ENCODE data around the gene INSYN2A. TPM values are rescaled to one million over a fixed set of nuclear protein-coding genes. Genes with fewer than 3 reads are reported as not detected.

Gene INSYN2A
- total and polyA plus RNA-seq, 2 donors (not counting 3 experiments of a cell fraction or from before 2014, with no cell fraction given): 0.04 to 0.07 TPM

GRCh38 chr10:127189226-127189625 is 7.2 kb downstream of the INSYN2A start:
- no peaks in the 10 kb centered on the region for H3K36me3 ChIP-seq (ENCODE audit: control insufficient read depth in 2 of 2, extremely low read depth in 1 of 2, insufficient read depth in 2 of 2, low read length in 2 of 2)
- CTCF ChIA-PET: no interaction called here

More at GRCh38 chr10:127189226-127189625, 7.2 kb downstream of the INSYN2A start:
- FAIRE-seq (no peak), DNase-seq (ENCODE audit: low read depth, low spot score) (no peak)
- Histone ChIP-seq H3K9ac (replicated peaks; ENCODE audit: extremely low read depth, insufficient read depth, low read length) (no peak overlapping the region), H4K20me1 (replicated peaks; ENCODE audit: control insufficient read depth, extremely low read depth, insufficient read depth, low read length) (peaks cover 2% of the 10 kb centered on the region), H3K9me1 (replicated peaks; ENCODE audit: control insufficient read depth, extremely low read depth, insufficient read depth, low read length) (no peaks in the 10 kb centered on the region), H2AFZ (ENCODE audit: low read depth, low read length) (no peak overlapping the region), H3K79me2 (ENCODE audit: control insufficient read depth, insufficient read depth, low read length) (no peaks in the 10 kb centered on the region), H3K27ac (ENCODE audit: insufficient read depth, low read depth, low read length) (no peak overlapping the region), H3K4me3 (replicated peaks in 1 of 3; ENCODE audit: insufficient read depth in 1 of 3, low read depth in 1 of 3, low read length in 3 of 3) (no peak overlapping the region), H3K4me1 (ENCODE audit: control insufficient read depth, extremely low read depth, insufficient read depth, low read length) (no peaks in the 10 kb centered on the region), H3K4me2 (ENCODE audit: insufficient read depth, low read length) (no peak overlapping the region), H3K27me3 (ENCODE audit: control insufficient read depth in 2 of 2, insufficient read depth in 2 of 2, low read length in 2 of 2) (peaks cover 0 to 2% of the 10 kb centered on the region in 2 experiments), H3K9me3 (replicated peaks; ENCODE audit: control insufficient read depth, insufficient read depth, low read length) (no peaks in the 10 kb centered on the region)
- TF ChIP-seq JUN (IDR thresholded peaks at IDR 0.05; ENCODE audit: borderline replicate concordance, insufficient read depth, insufficient read length, low read depth) (no peak), EZH2 (IDR thresholded peaks at IDR 0.05; ENCODE audit: borderline replicate concordance, low read depth, low read length, severe bottlenecking) (no peak), POLR2A (IDR thresholded peaks at IDR 0.05; ENCODE audit: low read depth, low read length) (no peak), MYC (IDR thresholded peaks at IDR 0.05; ENCODE audit: low read depth, low read length) (no peak), GATA2 (IDR thresholded peaks at IDR 0.05; ENCODE audit: insufficient read depth, insufficient read length, low read depth, low read length) (no peak), FOS (IDR thresholded peaks at IDR 0.05; ENCODE audit: borderline replicate concordance, insufficient read depth, low read length) (no peak), POLR2AphosphoS5 (IDR thresholded peaks at IDR 0.05; ENCODE audit: insufficient read depth, low read depth, low read length) (no peak), CTCF (IDR thresholded peaks at IDR 0.05; ENCODE audit: extremely low read depth in 1 of 2, insufficient read depth in 1 of 2, low read depth in 1 of 2, low read length in 2 of 2) (no peak), MAX (IDR thresholded peaks at IDR 0.05; ENCODE audit: insufficient read depth, insufficient read length) (no peak)
- intact Hi-C loops (cut with micrococcal nuclease): no loop called here
- no TSS peak for BruUV-seq (replicated peaks)
- POLR2A ChIA-PET: no interaction called here
- dilution Hi-C loops (cut with MboI; ENCODE audit: extremely low pct_ligation_motif_present, low sequenced_read_pairs): no loop called here
